ENCODE results near the gene CPNE6.

The CPNE6 gene

GRCh38 chr14:24051789-24052655, 19.3 kb upstream of the CPNE6 start, which contains the start of gene CARMIL3:
Gene CARMIL3 (plus strand): TSS chr14:24052009. CDS start chr14:24052154, 145 bp downstream.
- Mint-ChIP-seq H3K9me3 (no peaks in the 10 kb centered on the region), H3K27ac (peak within 1 kb of the TSS; percentile 90), H3K36me3 (peaks cover 11% of the 10 kb centered on the region), H3K4me3 (peak within 1 kb of the TSS; percentile 78), H3K27me3 (no peaks in the 10 kb centered on the region), H3K4me1 (peaks cover 44% of the 10 kb centered on the region)
- peak; percentile 90 for ATAC-seq

GRCh38 chr14:24052656-24053547, 18.5 kb upstream of the CPNE6 start:
- Mint-ChIP-seq H3K27me3 (no peaks in the 10 kb centered on the region), H3K4me1 (peaks cover 44% of the 10 kb centered on the region), H3K9me3 (no peaks in the 10 kb centered on the region), H3K27ac (peak overlapping the region; percentile 54), H3K36me3 (peaks cover 11% of the 10 kb centered on the region), H3K4me3 (peak overlapping the region; percentile 78)
- ATAC-seq = no peak

GRCh38 chr14:24053548-24054323, 17.6 kb upstream of the CPNE6 start:
- ATAC-seq = no peak
- Mint-ChIP-seq H3K27ac (peak overlapping the region; percentile 54), H3K9me3 (no peaks in the 10 kb centered on the region), H3K36me3 (peaks cover 11% of the 10 kb centered on the region), H3K4me3 (peak overlapping the region; percentile 78), H3K27me3 (no peaks in the 10 kb centered on the region), H3K4me1 (peaks cover 41% of the 10 kb centered on the region)

- H3K27me3 Mint-ChIP-seq = no peaks in the 10 kb centered on the region
- H3K9me3 Mint-ChIP-seq = no peaks in the 10 kb centered on the region
- H3K27ac Mint-ChIP-seq = no peak overlapping the region
- peaks cover 36% of the 10 kb centered on the region for H3K4me1 Mint-ChIP-seq
- ATAC-seq = no peak
- H3K4me3 Mint-ChIP-seq = no peak overlapping the region
- peaks cover 11% of the 10 kb centered on the region for H3K36me3 Mint-ChIP-seq
Measured at GRCh38 chr14:24054324-24054641, 17.1 kb upstream of the CPNE6 start.

- Mint-ChIP-seq H3K4me3 (no peak overlapping the region), H3K4me1 (peaks cover 32% of the 10 kb centered on the region), H3K27me3 (no peaks in the 10 kb centered on the region), H3K9me3 (no peaks in the 10 kb centered on the region), H3K36me3 (peaks cover 11% of the 10 kb centered on the region), H3K27ac (no peak overlapping the region)
- no peak for ATAC-seq
Measured at GRCh38 chr14:24054646-24055045, 16.7 kb upstream of the CPNE6 start.

GRCh38 chr14:24055971-24056799, 15.2 kb upstream of the CPNE6 start:
- Mint-ChIP-seq H3K36me3 (peaks cover 11% of the 10 kb centered on the region), H3K4me1 (peaks cover 19% of the 10 kb centered on the region), H3K27ac (no peak overlapping the region), H3K27me3 (no peaks in the 10 kb centered on the region), H3K4me3 (no peak overlapping the region), H3K9me3 (no peaks in the 10 kb centered on the region)
- ATAC-seq = no peak

- no peak for ATAC-seq
- Mint-ChIP-seq H3K27me3 (no peaks in the 10 kb centered on the region), H3K36me3 (peaks cover 11% of the 10 kb centered on the region), H3K4me3 (no peak overlapping the region), H3K27ac (no peak overlapping the region), H3K9me3 (no peaks in the 10 kb centered on the region), H3K4me1 (peaks cover 16% of the 10 kb centered on the region)
Measured at GRCh38 chr14:24056800-24057184, 14.6 kb upstream of the CPNE6 start.

- H3K36me3 Mint-ChIP-seq = peaks cover 11% of the 10 kb centered on the region
- no peak overlapping the region for H3K27ac Mint-ChIP-seq
- peaks cover 16% of the 10 kb centered on the region for H3K4me1 Mint-ChIP-seq
- H3K9me3 Mint-ChIP-seq = no peaks in the 10 kb centered on the region
- H3K4me3 Mint-ChIP-seq = no peak overlapping the region
- no peaks in the 10 kb centered on the region for H3K27me3 Mint-ChIP-seq
- ATAC-seq = no peak
Measured at GRCh38 chr14:24057271-24057670, 14.1 kb upstream of the CPNE6 start.

- Mint-ChIP-seq H3K27me3 (no peaks in the 10 kb centered on the region), H3K9me3 (no peaks in the 10 kb centered on the region), H3K4me1 (peaks cover 12% of the 10 kb centered on the region), H3K4me3 (no peak overlapping the region), H3K27ac (no peak overlapping the region), H3K36me3 (peaks cover 11% of the 10 kb centered on the region)
- ATAC-seq = no peak
Measured at GRCh38 chr14:24057867-24058259, 13.5 kb upstream of the CPNE6 start.

- Mint-ChIP-seq H3K4me3 (no peak overlapping the region), H3K9me3 (no peaks in the 10 kb centered on the region), H3K4me1 (peaks cover 7% of the 10 kb centered on the region), H3K27ac (no peak overlapping the region), H3K27me3 (no peaks in the 10 kb centered on the region), H3K36me3 (peaks cover 11% of the 10 kb centered on the region)
- no peak for ATAC-seq
Measured at GRCh38 chr14:24058260-24058950, 13.0 kb upstream of the CPNE6 start.

GRCh38 chr14:24058951-24059475, 12.3 kb upstream of the CPNE6 start:
- no peak for ATAC-seq
- H3K4me1 Mint-ChIP-seq = peaks cover 5% of the 10 kb centered on the region
- no peaks in the 10 kb centered on the region for H3K9me3 Mint-ChIP-seq
- H3K27ac Mint-ChIP-seq = no peak overlapping the region
- no peaks in the 10 kb centered on the region for H3K27me3 Mint-ChIP-seq
- no peak overlapping the region for H3K4me3 Mint-ChIP-seq
- peaks cover 11% of the 10 kb centered on the region for H3K36me3 Mint-ChIP-seq

GRCh38 chr14:24059841-24060388, 11.4 kb upstream of the CPNE6 start:
- Mint-ChIP-seq H3K36me3 (peaks cover 7% of the 10 kb centered on the region), H3K4me1 (peaks cover 5% of the 10 kb centered on the region), H3K9me3 (no peaks in the 10 kb centered on the region), H3K4me3 (no peak overlapping the region), H3K27ac (no peak overlapping the region), H3K27me3 (no peaks in the 10 kb centered on the region)
- ATAC-seq = no peak

GRCh38 chr14:24060443-24060842, 10.9 kb upstream of the CPNE6 start:
- no peak for ATAC-seq
- H3K4me3 Mint-ChIP-seq = no peak overlapping the region
- no peaks in the 10 kb centered on the region for H3K27me3 Mint-ChIP-seq
- peaks cover 5% of the 10 kb centered on the region for H3K4me1 Mint-ChIP-seq
- H3K27ac Mint-ChIP-seq = no peak overlapping the region
- peaks cover 2% of the 10 kb centered on the region for H3K36me3 Mint-ChIP-seq
- H3K9me3 Mint-ChIP-seq = no peaks in the 10 kb centered on the region

Data from stimulated activated memory B cell treated with anti-CD40 and anti-IgM and Interleukin-4, amounts not matched to agents 10 μg/mL and 1 μg/mL and 100 μg/mL, for 72 hours (primary cell).